NOMO-1 treated with DMSO at 0.1 percent for 48 hours (cell line): ENCODE results near the gene ANKRD30A.
"Not testable (repeated sequence)": the region's sequence is repeated elsewhere in the genome, so short reads cannot be mapped to it uniquely, and the experiment has no call there.

ENCODE experiments used
- DNase-seq: peaks from one replicate; lab custom pipeline; 2025; ENCODE audit not compliant: unreplicated experiment; lab: John Stamatoyannopoulos, UW

Gene ANKRD30A, protein sequence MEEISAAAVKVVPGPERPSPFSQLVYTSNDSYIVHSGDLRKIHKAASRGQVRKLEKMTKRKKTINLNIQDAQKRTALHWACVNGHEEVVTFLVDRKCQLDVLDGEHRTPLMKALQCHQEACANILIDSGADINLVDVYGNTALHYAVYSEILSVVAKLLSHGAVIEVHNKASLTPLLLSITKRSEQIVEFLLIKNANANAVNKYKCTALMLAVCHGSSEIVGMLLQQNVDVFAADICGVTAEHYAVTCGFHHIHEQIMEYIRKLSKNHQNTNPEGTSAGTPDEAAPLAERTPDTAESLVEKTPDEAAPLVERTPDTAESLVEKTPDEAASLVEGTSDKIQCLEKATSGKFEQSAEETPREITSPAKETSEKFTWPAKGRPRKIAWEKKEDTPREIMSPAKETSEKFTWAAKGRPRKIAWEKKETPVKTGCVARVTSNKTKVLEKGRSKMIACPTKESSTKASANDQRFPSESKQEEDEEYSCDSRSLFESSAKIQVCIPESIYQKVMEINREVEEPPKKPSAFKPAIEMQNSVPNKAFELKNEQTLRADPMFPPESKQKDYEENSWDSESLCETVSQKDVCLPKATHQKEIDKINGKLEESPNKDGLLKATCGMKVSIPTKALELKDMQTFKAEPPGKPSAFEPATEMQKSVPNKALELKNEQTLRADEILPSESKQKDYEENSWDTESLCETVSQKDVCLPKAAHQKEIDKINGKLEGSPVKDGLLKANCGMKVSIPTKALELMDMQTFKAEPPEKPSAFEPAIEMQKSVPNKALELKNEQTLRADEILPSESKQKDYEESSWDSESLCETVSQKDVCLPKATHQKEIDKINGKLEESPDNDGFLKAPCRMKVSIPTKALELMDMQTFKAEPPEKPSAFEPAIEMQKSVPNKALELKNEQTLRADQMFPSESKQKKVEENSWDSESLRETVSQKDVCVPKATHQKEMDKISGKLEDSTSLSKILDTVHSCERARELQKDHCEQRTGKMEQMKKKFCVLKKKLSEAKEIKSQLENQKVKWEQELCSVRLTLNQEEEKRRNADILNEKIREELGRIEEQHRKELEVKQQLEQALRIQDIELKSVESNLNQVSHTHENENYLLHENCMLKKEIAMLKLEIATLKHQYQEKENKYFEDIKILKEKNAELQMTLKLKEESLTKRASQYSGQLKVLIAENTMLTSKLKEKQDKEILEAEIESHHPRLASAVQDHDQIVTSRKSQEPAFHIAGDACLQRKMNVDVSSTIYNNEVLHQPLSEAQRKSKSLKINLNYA (N-terminal part only)

DNA sequence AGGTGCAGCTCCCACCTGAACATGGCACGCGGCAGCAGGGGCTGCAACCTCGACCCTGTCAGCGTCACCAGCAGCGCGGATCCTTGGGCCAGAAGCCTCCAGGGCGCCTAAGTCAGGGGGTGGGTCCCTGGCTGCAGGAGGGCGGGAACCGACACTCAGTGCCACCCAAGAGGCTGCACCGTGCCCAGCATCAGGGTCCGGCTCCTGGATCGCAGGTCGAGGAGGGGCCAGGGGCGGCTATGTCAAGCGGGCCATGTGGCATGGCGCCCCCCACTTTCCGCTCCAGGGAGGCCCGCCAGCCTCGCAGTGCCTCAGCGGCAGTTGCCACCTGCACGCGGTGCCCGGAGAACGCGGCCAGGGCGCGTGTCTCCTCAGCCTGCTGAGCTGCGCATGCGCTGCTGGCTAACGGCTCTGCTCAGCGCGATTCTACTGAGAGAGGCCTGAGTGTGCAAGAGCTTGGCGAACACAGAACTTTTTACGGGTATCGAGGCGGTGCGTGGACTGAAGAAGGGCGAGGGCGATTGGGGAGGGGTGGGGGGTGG is at the start of gene ANKRD30A:
ANKRD30A (plus strand) TSS at position 408 of the 542 bp plus-strand sequence. CDS start 190 bp downstream, outside the sequence.
- no peak for DNase-seq

DNA sequence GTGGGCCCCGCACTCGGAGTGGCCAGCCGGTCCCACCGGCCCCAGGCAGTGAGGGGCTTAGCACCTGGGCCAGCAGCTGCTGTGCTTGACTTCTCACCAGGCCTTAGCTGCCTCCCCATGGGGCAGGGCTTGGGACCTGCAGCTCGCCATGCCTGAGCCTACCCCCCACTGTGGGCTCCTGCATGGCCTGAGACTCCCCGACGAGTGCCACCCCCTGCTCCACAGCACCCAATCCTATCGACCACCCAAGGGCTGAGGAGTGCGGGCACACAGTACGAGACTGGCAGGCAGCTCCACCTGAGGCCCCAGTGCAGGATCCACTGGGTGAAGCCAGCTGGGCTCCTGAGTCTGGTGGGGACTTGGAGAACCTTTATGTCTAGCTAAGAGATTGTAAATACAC is 49.3 kb upstream of the ANKRD30A start:
- not testable (repeated sequence) for DNase-seq

DNA sequence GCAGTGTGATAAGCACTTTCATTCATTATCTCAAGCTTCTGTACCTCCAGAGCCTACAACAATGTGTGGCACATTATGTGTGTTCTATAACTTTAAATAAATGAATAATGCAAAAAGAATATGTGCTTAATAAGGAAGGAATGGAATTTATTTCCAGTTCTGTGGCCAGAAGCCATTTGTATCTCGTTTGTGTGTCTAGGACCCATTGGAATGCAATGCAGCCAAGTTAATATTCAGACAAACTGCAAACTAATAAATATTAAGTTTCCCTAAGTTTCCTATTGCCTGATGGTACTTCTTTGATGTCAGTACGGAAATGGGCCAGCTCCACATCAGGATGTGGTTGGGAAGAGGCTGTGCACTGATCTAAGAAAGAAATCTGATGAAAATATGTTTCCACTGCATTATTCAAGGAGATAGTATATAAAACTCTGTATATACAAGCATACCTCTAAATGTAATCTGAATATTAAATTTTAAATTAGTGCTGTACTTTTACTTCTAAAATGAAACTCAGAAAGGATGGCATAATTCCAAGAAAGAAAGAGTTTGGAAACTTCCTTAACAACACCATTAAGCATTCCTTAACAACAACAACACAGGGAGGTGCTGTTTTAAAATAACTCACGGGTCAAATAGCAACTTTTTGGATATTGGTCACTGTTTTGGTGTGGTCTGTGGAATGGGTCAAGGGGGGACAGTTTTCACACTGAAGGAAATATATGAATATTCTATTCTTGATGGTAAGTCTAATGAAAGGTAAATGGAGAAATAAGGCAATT is 29.4 kb upstream of the ANKRD30A start:
- DNase-seq = no peak

DNA sequence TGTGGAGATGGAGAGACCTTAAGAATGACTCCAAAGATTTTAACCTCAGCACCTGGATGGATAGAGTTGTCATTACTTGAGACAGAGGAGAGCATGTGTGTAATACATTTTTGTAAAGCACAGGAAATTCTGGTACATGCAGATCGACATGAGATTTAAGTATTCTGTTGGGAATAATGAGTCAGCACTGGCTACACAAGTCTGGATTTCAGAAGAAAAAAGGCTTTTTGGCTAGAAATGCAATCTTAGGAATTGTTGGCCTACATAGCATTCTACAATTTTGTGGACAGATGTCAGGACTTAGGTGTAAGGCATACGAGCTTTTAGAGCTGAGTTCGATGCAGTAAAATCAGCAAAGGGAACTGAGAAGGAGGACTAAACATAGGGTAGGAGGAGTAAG is 24.1 kb upstream of the ANKRD30A start:
- DNase-seq = no peak

DNA sequence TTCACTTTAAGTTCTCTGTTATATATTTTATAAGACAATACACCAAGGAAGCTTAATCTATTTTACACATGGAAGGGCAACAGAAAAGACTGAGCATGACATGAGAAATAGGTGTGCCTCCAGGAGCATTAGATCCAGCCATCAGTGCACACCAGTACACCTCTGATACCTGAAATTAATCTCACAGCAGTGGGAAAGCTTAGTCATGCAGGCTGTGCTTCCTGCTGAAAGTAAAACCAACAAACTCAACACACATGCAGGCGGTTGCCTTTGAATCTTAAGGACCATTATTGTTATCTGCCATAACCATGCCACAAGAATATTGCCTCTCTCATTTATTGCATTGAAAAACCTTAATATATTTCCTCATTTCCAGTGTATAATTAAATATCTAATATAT is 16.4 kb upstream of the ANKRD30A start:
- DNase-seq = no peak

DNA sequence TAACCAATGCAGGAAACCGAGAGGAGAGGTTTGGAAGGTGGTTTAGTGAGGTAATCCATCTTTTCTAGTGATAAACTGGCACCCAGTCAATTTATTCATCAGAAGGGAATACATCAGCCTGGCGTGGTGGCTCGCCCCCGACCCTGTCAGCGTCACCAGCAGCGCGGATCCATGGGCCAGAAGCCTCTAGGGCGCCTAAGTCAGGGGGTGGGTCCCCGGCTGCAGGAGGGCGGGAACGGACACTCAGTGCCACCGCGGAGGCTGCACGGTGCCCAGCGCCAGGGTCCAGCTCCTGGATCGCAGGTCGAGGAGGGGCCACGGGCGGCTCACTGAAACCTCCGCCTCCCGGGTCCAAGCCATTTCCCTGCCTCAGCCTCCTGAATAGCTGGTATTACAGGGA is 866 bp upstream of the ANKRD30A start:
- DNase-seq = no peak

DNA sequence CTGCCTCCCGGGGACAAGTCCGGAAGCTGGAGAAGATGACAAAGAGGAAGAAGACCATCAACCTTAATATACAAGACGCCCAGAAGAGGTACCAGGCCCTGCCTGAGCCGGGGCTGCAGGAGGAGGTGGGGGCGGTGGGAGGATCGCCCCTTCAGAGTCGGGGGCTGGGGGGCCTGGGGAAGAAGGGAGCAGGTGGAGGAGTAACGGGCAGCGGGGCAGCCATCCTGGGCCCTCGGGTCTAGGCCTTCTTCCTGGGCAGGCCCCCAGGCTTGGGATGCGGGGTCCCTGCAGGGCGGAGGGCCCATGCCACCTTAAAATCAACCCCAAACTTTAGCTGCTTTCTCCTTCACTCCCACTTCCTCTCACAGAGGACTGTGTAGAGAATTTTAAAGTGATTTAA is 523 bp downstream of the ANKRD30A start:
- DNase-seq = no peak

DNA sequence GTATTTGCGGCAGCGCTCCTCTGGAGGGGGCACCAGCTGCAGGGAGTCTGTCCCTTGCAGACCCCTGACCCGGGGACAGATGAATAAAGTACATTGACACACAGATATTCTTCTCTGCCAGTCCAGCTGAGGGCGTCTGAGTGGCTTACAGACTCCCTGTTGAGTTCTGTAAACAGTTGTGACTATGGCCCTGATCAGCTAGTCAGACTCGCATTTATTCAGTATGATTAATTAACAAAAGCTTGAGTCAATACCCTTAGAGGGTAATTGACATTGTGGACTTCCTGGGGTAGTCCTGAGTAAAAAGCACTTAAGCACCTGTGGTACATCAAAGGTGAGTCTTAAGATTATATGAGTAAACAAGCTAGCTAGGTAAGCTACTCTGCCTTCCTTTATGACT is 21.0 kb downstream of the ANKRD30A start:
- no peak for DNase-seq

DNA sequence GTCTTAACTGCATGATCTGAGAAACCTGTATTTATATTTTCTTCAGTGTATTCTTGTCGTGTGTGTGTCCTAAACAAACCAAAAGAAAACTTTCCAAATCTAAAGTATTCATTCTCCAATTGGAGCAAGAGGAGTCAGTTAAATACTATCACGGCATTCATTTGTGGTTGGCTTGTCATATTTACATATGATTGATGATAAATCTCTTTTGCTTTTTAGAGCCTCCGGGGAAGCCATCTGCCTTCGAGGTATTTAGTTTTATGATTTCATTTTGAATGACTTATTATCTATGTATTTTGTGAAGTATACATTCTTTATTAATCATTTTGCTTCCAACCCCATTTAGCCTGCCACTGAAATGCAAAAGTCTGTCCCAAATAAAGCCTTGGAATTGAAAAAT is 37.0 kb downstream of the ANKRD30A start:
- not testable (repeated sequence) for DNase-seq

DNA sequence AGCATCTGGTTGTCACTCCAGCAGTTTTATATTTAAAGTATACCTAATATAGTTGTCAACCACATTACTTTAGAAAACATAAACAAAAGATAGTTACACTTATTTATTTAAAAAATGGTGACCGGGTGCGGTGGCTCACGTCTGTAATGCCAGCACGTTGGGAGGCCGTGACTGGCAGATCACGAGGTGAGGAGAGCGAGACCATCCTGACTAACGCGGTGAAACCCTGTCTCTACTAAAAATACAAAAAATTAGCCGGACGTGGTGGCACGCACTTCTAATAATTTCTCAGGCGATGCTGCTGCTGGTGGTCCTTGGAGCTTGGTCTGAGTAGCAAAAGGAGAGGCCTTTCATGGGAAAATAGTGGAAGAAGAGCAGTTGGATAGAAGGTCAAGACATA is 46.5 kb downstream of the ANKRD30A start:
- not testable (repeated sequence) for DNase-seq

DNA sequence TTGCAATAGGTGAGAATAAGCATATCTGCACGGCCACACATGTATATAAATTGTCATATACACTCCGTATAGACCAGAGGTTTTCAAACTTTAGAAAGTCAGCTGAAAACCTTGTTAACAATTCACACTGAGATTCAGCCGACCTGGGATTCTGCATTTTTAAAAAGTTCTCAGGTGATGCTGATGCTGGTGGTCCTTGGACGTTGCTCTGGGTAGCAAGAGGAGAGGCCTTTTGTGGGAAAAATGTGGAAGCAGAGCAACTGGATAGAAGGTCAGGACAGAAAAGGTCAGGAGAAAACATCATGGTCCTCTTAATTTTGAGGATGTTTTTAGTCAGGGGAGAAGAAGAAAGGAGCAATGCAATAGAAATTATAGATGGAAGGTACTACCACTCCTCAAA is 52.9 kb downstream of the ANKRD30A start:
- not testable (repeated sequence) for DNase-seq

DNA sequence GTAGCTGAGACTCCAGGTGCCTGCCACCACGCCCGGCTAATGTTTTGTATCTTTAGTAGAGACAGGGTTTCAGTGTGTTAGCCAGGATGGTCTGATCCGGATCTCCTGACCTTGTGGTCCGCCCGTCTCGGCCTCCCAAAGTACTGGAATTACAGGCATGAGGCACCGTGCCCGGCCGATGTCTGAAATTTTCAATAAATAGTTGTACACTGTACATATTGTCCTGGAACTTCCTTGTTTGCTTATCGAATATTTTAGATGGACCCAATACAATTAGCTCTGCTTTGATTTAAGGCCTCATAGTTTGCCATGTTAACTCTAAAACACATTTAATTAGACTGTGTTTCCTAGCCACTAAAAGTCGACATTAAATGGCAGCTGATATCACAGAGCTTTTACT is 57.3 kb downstream of the ANKRD30A start:
- DNase-seq = not testable (repeated sequence)

DNA sequence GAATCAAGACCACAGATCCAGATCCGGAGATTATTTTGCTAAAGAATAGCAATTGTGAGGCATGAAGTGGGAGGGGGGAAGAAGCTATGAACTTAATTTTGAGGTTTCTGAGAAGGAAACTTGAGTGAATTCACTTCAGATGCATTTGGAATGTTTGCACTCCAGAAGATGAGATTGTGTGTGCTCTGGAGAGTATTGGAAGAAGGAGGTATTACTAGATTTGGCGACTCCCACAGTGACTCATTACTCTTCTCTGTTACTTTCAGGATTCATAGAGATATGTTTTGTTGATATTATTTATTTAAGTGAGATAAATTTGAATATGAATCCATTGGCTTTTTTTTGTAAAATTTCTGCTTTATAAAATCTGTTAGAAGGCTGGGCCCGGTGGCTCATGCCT is 80.7 kb downstream of the ANKRD30A start:
- DNase-seq = no peak

DNA sequence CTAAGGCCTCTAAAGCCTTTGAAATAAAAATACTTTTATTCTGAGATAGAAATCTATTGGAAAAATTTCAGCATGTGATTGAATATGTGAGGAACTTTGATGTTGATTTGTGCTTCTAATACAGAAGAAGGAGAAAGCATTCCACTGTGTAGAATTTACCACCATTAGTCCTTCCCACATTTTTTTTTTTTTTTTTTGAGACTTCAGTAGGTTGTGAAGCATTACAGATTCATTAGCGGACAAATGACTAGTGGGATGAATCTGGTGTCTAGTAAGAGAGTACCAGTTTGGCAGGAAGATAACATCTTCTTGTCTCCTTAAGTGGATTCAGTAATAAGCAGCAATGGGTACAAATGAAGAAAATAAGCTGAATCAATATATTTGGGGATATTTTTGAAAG is 95.5 kb downstream of the ANKRD30A start:
- DNase-seq = no peak

DNA sequence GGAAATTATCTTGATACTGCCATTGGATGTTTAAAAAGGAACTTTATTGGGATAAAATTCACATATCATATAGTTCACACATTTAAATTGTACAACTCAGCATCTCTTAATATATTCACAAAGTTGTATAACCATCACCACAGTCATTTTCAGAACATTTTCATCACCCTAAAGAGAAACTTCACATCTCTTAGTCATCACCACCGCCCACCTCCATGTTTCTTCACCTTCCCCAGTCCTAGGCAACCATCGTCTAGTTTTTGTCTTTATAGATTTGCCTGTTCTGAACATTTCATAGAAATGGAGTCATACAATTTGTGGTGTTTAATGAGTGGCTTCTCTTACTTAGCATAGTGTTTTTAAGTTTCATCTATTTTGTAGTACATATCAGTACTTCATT is 96.6 kb downstream of the ANKRD30A start:
- DNase-seq = no peak

DNA sequence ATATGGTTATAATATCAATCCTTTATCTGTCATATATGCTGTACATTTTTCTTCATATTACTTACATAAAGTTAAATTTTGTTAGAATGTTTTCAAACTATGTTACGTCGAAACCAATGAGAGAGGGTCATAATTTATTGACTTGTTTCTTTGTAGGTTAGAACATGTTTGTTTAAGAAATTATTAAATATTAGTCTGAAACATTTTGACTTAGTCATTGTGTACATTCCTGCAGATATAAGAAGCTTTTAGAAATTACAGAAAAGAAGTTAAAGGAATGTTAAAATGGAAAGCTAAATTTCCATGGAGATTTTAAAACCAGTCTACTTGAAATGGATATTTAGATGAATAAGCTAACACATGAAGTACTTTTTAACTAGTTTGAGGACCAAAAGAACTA is 99.8 kb downstream of the ANKRD30A start:
- DNase-seq = no peak

DNA sequence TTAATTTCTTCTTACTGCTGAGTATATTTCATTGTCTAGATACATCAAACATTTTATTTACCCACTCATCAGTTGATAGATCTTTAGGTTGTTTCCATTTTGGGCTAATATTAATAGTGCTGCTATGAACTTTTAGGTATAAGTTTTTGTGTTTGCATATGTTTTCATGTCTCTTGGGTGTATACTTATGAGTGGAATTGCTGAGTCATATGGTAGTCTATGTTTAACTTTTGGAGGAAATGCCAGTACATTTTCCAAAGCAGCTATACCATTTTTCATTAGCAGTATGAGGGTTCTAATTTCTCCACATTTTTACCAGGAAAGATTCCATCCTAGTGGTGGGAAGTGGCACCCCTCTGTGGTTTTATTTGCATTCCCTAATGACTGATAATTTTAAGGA is 101.1 kb downstream of the ANKRD30A start:
- no peak for DNase-seq

DNA sequence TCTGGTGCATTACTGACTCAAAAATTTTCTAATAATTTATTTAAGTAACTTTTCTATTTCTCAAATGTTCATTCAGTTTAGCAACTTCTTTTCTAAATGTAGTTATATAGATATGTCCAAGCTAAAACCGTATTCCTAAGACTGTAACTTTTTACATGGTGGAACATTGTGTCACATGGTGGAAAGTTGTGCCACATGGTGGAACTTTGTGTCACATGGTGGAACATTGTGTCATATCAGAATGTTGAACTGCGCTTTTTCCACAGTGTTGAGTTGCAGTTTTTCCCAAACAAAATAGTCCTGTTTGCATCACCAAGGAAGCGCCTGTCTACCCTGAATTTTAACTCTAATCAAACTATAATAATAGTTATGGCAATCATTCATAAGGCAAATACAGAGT is 109.3 kb downstream of the ANKRD30A start:
- no peak for DNase-seq

DNA sequence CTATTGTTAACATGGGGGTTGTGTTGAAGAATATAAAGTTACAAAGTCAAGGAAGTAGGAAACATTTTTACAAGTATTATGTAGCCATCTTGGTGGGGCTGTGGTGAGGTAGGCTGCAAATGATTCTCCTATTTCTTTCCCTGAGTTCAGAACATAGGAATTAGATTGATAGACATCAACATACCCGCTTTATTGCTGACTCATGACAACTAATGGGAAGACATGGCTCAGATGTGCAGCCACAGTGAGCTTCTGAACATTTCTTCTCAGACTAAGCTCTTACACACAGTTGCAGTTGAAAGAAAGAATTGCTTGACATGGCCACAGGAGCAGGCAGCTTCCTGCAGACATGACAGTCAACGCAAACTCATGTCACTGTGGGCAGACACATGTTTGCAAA is 110.7 kb downstream of the ANKRD30A start:
- no peak for DNase-seq

DNA sequence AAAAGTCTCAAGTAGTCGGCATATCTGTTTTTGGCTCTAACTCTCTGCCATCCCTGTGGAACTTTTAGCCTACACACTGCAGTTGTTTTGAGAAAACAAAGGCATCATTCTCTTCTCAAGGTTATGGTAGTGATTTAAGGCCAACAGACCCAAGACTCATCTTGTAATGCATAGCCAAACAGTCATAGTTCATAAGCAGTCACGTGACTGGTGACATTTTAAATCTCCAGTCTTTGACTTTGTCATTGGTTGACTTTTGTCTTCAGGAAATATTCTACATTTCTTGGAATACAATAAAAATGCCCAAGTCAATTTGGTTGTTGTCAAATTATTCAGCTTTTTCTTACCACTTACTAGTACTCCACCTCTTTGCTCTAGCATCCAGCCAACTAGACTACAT is 114.8 kb downstream of the ANKRD30A start:
- no peak for DNase-seq
